Parathyroid adenoma (tissue), 2 donors: ENCODE measurements around the gene NTF3.

Experiments
- H2AFZ ChIP-seq: fragments of 300-600 bp; sonication (generic); one replicate; pipeline ENCODE4 v1.7.0; 2017; ENCODE audit warnings: antibody characterized with exemption, mild to moderate bottlenecking
- H3K27ac ChIP-seq: fragments of 300-600 bp; sonication (generic); one replicate; pipeline ENCODE4 v1.7.0; 2017
- H3K27me3 ChIP-seq: fragments of 300-600 bp; sonication (generic); one replicate; pipeline ENCODE4 v1.7.0; 2017; ENCODE audit warnings: low read length; ENCODE audit not compliant: control insufficient read depth, insufficient read depth
- H3K36me3 ChIP-seq: fragments of 300-600 bp; sonication (generic); one replicate; pipeline ENCODE4 v1.7.0; 2017; ENCODE audit warnings: low read length; ENCODE audit not compliant: control insufficient read depth, insufficient read depth
- H3K4me1 ChIP-seq: fragments of 300-600 bp; sonication (generic); one replicate; pipeline ENCODE4 v1.7.0; 2017; ENCODE audit warnings: control low read depth
- H3K4me2 ChIP-seq: fragments of 300-600 bp; sonication (generic); one replicate; pipeline ENCODE4 v1.7.0; 2017; ENCODE audit warnings: low read length
- H3K4me3 ChIP-seq: fragments of 300-600 bp; sonication (generic); one replicate; pipeline ENCODE4 v1.7.0; 2017; ENCODE audit warnings: low read depth, low read length
- H3K79me2 ChIP-seq: fragments of 300-600 bp; sonication (generic); one replicate; pipeline ENCODE4 v1.7.0; 2017; ENCODE audit warnings: control low read depth
- H3K9ac ChIP-seq: fragments of 300-600 bp; sonication (generic); one replicate; pipeline ENCODE4 v1.7.0; 2017; ENCODE audit warnings: mild to moderate bottlenecking
- H3K9me3 ChIP-seq: fragments of 300-600 bp; sonication (generic); one replicate; pipeline ENCODE4 v1.7.0; 2017; ENCODE audit warnings: low read length; ENCODE audit not compliant: control insufficient read depth
- TF ChIP-seq, protein P1 (sequence below): fragments of 300-600 bp; sonication (generic); IDR thresholded peaks from one replicate; pipeline ENCODE4 v1.7.0; 2017; ENCODE audit warnings: antibody characterized with exemption, mild to moderate bottlenecking
- donor health status: primary hyperparathyroidism.

NTF3 gene

DNA sequence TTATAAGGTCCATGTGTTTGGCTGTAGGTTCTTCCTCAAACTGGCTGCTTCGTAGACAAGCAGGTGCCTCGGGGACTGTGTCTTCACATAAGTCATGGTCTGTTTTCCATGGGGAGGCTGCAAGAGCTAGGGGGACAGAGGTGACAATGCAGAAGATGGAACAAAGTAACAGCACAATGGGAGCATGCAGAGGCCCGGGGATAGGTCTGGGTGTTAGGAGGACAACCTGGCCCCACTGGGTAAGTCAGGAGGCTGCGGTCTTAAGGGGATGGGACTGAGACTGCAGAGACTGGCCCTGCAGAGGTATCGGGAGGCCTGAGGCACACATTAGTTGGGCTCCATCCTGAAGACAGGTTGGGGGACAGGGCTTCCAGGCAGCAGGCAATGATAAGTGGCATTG is 88.9 kb downstream of the NTF3 start:
- TF ChIP-seq, protein P1, sequence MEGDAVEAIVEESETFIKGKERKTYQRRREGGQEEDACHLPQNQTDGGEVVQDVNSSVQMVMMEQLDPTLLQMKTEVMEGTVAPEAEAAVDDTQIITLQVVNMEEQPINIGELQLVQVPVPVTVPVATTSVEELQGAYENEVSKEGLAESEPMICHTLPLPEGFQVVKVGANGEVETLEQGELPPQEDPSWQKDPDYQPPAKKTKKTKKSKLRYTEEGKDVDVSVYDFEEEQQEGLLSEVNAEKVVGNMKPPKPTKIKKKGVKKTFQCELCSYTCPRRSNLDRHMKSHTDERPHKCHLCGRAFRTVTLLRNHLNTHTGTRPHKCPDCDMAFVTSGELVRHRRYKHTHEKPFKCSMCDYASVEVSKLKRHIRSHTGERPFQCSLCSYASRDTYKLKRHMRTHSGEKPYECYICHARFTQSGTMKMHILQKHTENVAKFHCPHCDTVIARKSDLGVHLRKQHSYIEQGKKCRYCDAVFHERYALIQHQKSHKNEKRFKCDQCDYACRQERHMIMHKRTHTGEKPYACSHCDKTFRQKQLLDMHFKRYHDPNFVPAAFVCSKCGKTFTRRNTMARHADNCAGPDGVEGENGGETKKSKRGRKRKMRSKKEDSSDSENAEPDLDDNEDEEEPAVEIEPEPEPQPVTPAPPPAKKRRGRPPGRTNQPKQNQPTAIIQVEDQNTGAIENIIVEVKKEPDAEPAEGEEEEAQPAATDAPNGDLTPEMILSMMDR = no peak
- no peaks in the 10 kb centered on the region for H3K9me3 ChIP-seq
- no peak overlapping the region for H2AFZ ChIP-seq
- H3K4me2 ChIP-seq = no peak overlapping the region
- no peaks in the 10 kb centered on the region for H3K27me3 ChIP-seq
- H3K27ac ChIP-seq = no peak overlapping the region
- no peaks in the 10 kb centered on the region for H3K36me3 ChIP-seq
- H3K9ac ChIP-seq = no peak overlapping the region
- H3K4me1 ChIP-seq = no peaks in the 10 kb centered on the region
- no peaks in the 10 kb centered on the region for H3K79me2 ChIP-seq
- H3K4me3 ChIP-seq = no peak overlapping the region

DNA sequence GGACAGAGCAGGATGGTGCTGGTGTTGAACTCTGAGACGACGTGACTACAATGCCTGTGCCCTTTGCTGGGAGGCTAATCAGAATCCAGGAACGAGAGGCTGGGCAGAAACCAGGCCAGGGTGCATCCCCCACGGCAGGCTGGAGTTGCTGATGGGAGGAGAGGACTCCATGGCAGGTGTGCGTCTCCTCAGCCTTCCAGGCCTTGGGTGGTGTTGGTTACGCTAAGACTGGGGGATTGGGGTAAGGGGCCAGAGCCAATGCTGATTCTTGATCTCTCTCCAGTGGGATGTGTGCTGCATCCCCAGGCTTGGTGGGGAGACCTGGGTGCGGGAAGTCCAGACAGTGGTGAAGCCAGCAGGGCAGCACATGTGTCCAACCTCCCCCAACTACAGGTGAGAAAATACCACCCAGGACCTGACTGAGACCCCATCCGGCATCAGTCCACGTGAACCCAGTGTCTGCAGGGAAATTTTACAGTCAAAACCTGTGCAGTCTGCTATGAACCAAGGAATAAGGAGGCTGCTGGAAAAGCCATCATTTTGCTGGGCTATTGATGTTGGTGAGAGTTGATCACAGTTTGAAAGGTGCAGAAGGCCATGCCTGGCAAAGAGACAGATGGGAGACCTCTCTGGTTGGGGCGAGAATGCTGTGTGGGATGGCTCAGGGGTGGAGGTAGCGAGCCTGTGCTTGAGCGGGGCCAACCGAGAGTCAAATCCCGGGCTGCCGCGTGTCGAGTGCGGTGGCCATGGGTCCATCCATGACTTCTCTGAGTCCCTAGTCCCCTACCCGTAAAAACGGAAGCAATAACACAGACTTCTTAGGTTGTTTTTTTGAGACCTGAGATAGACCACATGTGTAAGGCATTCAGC is 89.8 kb downstream of the NTF3 start:
- no peak overlapping the region for H3K27ac ChIP-seq
- TF ChIP-seq, protein P1 = no peak
- no peak overlapping the region for H3K4me3 ChIP-seq
- H3K79me2 ChIP-seq = no peaks in the 10 kb centered on the region
- no peak overlapping the region for H3K4me2 ChIP-seq
- H3K4me1 ChIP-seq = no peaks in the 10 kb centered on the region
- H3K27me3 ChIP-seq = no peaks in the 10 kb centered on the region
- H3K9me3 ChIP-seq = no peaks in the 10 kb centered on the region
- no peak overlapping the region for H3K9ac ChIP-seq
- H2AFZ ChIP-seq = no peak overlapping the region
- H3K36me3 ChIP-seq = no peaks in the 10 kb centered on the region

DNA sequence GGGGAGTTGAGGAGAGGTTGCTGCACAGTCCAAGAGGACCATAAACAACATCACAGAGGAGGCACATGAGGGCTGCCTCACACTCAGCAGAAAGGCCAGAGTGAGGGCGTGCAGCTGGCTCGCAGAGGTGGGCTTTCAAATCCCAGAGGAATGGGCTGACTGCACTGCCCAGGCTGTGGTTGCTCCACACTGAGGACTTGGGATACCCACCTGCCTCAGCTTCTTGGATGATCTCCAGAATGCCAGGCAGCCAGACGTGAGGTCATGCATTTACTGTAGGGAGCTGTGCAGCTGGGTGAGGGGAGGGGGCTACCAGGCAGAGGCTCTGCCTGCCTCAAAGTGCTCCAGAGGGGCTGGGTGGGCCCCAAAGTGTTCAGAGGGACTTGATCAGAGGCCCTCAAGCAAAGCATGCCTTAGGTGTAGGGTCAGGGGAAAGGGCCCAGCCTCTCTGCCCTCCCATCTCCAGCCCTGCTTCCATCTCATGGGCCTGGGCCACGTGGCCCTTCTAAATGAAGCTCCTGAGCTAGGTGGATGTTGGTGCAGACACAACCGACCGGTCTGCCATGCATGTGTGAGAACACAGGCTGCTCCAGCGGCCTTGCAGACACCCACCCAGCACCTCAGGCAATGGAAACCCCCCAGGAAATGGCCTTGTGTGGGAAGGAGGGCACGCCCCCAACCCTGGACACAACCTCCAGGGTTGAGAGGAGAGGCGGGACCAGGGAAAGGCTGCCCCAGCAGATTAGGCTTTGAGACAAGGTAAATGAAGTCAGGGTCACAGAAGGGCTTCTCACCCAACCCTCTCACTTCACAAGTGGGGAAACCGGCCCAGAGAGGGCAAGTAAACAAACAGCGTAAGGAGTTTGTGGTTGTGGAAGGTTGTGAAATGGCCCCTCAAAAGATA is 90.8 kb downstream of the NTF3 start:
- Histone ChIP-seq H3K4me3 (no peak overlapping the region), H3K9ac (no peak overlapping the region), H2AFZ (no peak overlapping the region), H3K27ac (no peak overlapping the region), H3K4me2 (no peak overlapping the region), H3K4me1 (no peaks in the 10 kb centered on the region), H3K27me3 (no peaks in the 10 kb centered on the region), H3K79me2 (no peaks in the 10 kb centered on the region), H3K9me3 (no peaks in the 10 kb centered on the region), H3K36me3 (no peaks in the 10 kb centered on the region)
- TF ChIP-seq, protein P1 = no peak

DNA sequence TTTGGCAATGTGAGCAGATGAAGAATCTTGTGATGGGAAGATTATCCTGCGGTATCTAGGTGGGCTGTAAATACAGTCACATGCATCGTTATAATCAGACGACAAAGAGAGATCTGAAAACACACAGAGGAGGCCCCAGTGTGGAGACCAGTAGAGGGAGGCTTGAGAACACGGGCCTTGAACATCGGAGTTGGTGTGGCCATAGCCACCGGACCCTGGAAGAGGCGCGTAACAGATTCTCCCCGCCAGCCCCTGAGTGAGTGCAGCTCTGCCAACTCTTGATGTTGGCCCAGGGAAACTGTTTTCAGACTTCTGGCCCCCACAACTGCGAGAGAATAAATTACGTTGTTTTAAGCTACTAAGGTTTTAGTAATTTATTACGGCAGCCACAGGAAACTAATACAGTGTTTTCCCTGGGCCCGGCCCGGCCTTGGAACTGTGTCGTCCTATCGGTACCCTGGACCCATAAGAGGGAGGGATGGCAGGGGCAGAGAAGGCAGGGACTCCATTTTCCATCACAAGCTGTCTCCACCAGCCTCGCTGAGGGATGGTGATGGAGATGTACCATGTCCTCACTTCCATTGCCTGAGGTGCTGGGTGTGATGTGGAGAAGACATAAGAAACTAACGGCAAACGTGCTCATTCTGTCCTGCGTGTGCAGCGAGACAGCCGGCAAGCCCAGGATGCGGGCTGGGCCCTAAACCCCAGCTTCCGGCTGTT is 91.6 kb downstream of the NTF3 start:
- Histone ChIP-seq H3K9me3 (no peaks in the 10 kb centered on the region), H3K79me2 (no peaks in the 10 kb centered on the region), H2AFZ (no peak overlapping the region), H3K4me1 (no peaks in the 10 kb centered on the region), H3K27me3 (no peaks in the 10 kb centered on the region), H3K36me3 (no peaks in the 10 kb centered on the region), H3K27ac (no peak overlapping the region), H3K9ac (no peak overlapping the region), H3K4me3 (no peak overlapping the region), H3K4me2 (no peak overlapping the region)
- TF ChIP-seq, protein P1 = no peak
